ENCODE results near the gene GRIPAP1.

The GRIPAP1 gene

GRCh38 chrX:48923771-48924170 lies 78.3 kb downstream of the GRIPAP1 start:
- H3K4me3 Mint-ChIP-seq = no peak overlapping the region
- peaks cover 36% of the 10 kb centered on the region for H3K36me3 Mint-ChIP-seq (ENCODE audit: low read depth)
- no peak for DNase-seq
- TF ChIP-seq CTCF (IDR thresholded peaks at IDR 0.05) = no peak
- no peak overlapping the region for H3K27ac Mint-ChIP-seq
- H3K9me3 Mint-ChIP-seq = peaks cover 38% of the 10 kb centered on the region
- peaks cover 23% of the 10 kb centered on the region for H3K4me1 Mint-ChIP-seq
- H3K27me3 Mint-ChIP-seq (ENCODE audit: low read depth, poor library complexity) = peaks cover 3% of the 10 kb centered on the region
